ENCODE data around the gene CFAP54. TPM values are rescaled to one million over a fixed set of nuclear protein-coding genes. Genes with fewer than 3 reads are reported as not detected.

Gene CFAP54
- total RNA-seq, 1 donor from 2014 or later = 1.1 TPM

GRCh38 chr12:96501908-96502307 lies 12.5 kb downstream of the CFAP54 start:
- Mint-ChIP-seq H3K4me3 (ENCODE audit: unreplicated experiment) (no peak overlapping the region), H3K27me3 (ENCODE audit: low read depth, unreplicated experiment) (no peaks in the 10 kb centered on the region), H3K27ac (ENCODE audit: unreplicated experiment) (peak overlapping the region; percentile 92), H3K36me3 (ENCODE audit: low read depth, unreplicated experiment) (no peaks in the 10 kb centered on the region), H3K4me1 (ENCODE audit: low read depth, unreplicated experiment) (peaks cover 26% of the 10 kb centered on the region), H3K9me3 (ENCODE audit: unreplicated experiment) (no peaks in the 10 kb centered on the region)
- no peak overlapping the region for H2AFZ ChIP-seq (ENCODE audit: low read depth, low read length)
- H3K79me2 ChIP-seq (ENCODE audit: insufficient read depth, low read length) = no peaks in the 10 kb centered on the region
- no peaks in the 10 kb centered on the region for H4K20me1 ChIP-seq (ENCODE audit: insufficient read depth, low read length)
- FAIRE-seq (no peak), DNase-seq (ENCODE audit: low read depth) (no peak)
- H3K4me3 ChIP-seq (ENCODE audit: insufficient read depth, low read depth, low read length) = no peak overlapping the region
- H3K27me3 ChIP-seq (ENCODE audit: insufficient read depth, low read length) = no peaks in the 10 kb centered on the region
- H3K4me1 ChIP-seq (ENCODE audit: insufficient read depth, low read length) = peaks cover 10% of the 10 kb centered on the region
- no peaks in the 10 kb centered on the region for H3K36me3 ChIP-seq (ENCODE audit: insufficient read depth, low read length)
- TF ChIP-seq EZH2 (IDR thresholded peaks at IDR 0.05; ENCODE audit: insufficient read depth, low read length) (no peak), CTCF (IDR thresholded peaks at IDR 0.05; ENCODE audit: insufficient read depth, low read depth, low read length) (no peak)
- H3K4me2 ChIP-seq (ENCODE audit: low read length) = peak overlapping the region; percentile 12
- H3K9ac ChIP-seq (ENCODE audit: low read length) = no peak overlapping the region
- H3K9me3 ChIP-seq (ENCODE audit: insufficient read depth, low read depth, low read length) = no peaks in the 10 kb centered on the region
- peak overlapping the region; percentile 46 for H3K27ac ChIP-seq (ENCODE audit: low read depth, low read length)

DNA sequence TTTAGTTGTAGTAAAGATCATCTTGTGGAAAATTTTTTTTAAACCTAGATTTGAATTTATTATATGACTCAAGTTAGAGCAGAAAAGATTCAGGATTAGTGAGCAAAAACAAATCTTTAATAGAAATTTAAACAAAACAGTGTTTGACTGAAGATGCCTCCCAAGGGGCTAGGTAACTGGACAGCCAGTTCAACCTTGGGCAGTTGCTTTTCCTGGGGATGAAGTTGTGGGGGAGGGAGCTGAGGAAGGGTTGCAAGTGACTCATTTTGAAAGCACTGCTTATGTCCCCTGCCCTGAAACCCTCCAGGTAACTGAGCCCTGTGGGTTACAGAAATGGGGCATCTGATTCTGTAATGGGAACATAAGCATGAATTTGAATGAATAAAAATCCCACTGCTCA lies 13.1 kb downstream of the CFAP54 start:
- Histone ChIP-seq H3K36me3 (ENCODE audit: insufficient read depth, low read length) (no peaks in the 10 kb centered on the region), H3K27ac (ENCODE audit: low read depth, low read length) (no peak overlapping the region), H4K20me1 (ENCODE audit: insufficient read depth, low read length) (no peaks in the 10 kb centered on the region), H3K4me3 (ENCODE audit: insufficient read depth, low read depth, low read length) (no peak overlapping the region), H3K4me1 (ENCODE audit: insufficient read depth, low read length) (peaks cover 10% of the 10 kb centered on the region), H2AFZ (ENCODE audit: low read depth, low read length) (no peak overlapping the region), H3K4me2 (ENCODE audit: low read length) (no peak overlapping the region), H3K9ac (ENCODE audit: low read length) (no peak overlapping the region), H3K9me3 (ENCODE audit: insufficient read depth, low read depth, low read length) (no peaks in the 10 kb centered on the region), H3K79me2 (ENCODE audit: insufficient read depth, low read length) (no peaks in the 10 kb centered on the region), H3K27me3 (ENCODE audit: insufficient read depth, low read length) (no peaks in the 10 kb centered on the region)
- Mint-ChIP-seq H3K36me3 (ENCODE audit: low read depth, unreplicated experiment) (no peaks in the 10 kb centered on the region), H3K4me3 (ENCODE audit: unreplicated experiment) (no peak overlapping the region), H3K9me3 (ENCODE audit: unreplicated experiment) (no peaks in the 10 kb centered on the region), H3K27ac (ENCODE audit: unreplicated experiment) (no peak overlapping the region), H3K27me3 (ENCODE audit: low read depth, unreplicated experiment) (no peaks in the 10 kb centered on the region), H3K4me1 (ENCODE audit: low read depth, unreplicated experiment) (peaks cover 26% of the 10 kb centered on the region)
- FAIRE-seq (no peak), DNase-seq (ENCODE audit: low read depth) (no peak)
- TF ChIP-seq EZH2 (IDR thresholded peaks at IDR 0.05; ENCODE audit: insufficient read depth, low read length) (no peak), CTCF (IDR thresholded peaks at IDR 0.05; ENCODE audit: insufficient read depth, low read depth, low read length) (no peak)

DNA sequence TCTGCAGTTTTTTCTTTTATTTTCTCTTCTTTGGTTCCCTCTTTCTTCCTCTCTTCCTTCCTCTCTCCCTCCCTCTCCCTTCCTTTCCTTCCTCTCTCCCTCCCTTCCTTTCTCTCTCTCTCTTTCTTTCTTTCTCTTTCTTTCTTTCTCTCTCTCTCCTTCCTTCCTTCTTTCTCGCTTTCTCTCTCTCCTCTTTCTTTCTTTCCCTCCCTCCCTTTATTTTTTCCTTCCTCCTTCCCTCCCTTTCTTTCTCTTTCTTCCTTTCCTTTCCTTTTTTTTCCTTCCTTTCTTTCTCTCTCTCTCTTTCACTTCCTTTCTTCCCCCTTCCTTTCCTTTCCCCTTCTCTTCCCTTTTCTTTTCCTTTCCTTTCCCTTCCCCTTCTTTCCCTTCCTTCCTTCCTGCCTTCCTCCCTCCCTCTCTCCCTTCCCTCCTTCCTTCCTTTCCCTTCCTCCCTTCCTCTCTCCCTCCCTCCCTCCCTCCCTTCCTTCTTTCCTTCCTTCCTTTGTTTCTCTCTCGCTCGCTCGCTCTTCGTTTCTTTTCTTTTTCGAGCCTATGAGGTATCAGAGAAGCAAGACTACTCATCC lies 13.7 kb downstream of the CFAP54 start:
- no peak for TF ChIP-seq EZH2 (IDR thresholded peaks at IDR 0.05; ENCODE audit: insufficient read depth, low read length)
- no peak for TF ChIP-seq CTCF (IDR thresholded peaks at IDR 0.05; ENCODE audit: insufficient read depth, low read depth, low read length)
- no peak overlapping the region for H3K27ac Mint-ChIP-seq (ENCODE audit: unreplicated experiment)
- H3K36me3 ChIP-seq (ENCODE audit: insufficient read depth, low read length) = no peaks in the 10 kb centered on the region

More for the DNA sequence above, 13.7 kb downstream of the CFAP54 start:
- Histone ChIP-seq H2AFZ (ENCODE audit: low read depth, low read length) (no peak overlapping the region), H3K4me1 (ENCODE audit: insufficient read depth, low read length) (peaks cover 10% of the 10 kb centered on the region), H3K4me2 (ENCODE audit: low read length) (no peak overlapping the region), H3K27me3 (ENCODE audit: insufficient read depth, low read length) (no peaks in the 10 kb centered on the region), H3K79me2 (ENCODE audit: insufficient read depth, low read length) (no peaks in the 10 kb centered on the region), H3K9me3 (ENCODE audit: insufficient read depth, low read depth, low read length) (no peaks in the 10 kb centered on the region), H3K27ac (ENCODE audit: low read depth, low read length) (no peak overlapping the region), H3K9ac (ENCODE audit: low read length) (no peak overlapping the region), H4K20me1 (ENCODE audit: insufficient read depth, low read length) (no peaks in the 10 kb centered on the region), H3K4me3 (ENCODE audit: insufficient read depth, low read depth, low read length) (no peak overlapping the region)
- no peak overlapping the region for H3K4me3 Mint-ChIP-seq (ENCODE audit: unreplicated experiment)
- FAIRE-seq (no peak), DNase-seq (ENCODE audit: low read depth) (no peak)
- no peaks in the 10 kb centered on the region for H3K36me3 Mint-ChIP-seq (ENCODE audit: low read depth, unreplicated experiment)
- no peaks in the 10 kb centered on the region for H3K9me3 Mint-ChIP-seq (ENCODE audit: unreplicated experiment)
- H3K4me1 Mint-ChIP-seq (ENCODE audit: low read depth, unreplicated experiment) = peaks cover 22% of the 10 kb centered on the region
- no peaks in the 10 kb centered on the region for H3K27me3 Mint-ChIP-seq (ENCODE audit: low read depth, unreplicated experiment)
